SK-N-SH treated with all-trans-retinoic acid at 6 μM for 48 hours (cell line): ENCODE data around the gene GLI3.

Experiments used
- ARNTL ChIP-seq: fragments of 450-650 bp; formaldehyde crosslinking; IDR thresholded peaks from 2 replicates; pipeline ENCODE4 v1.5.0; 2020; ENCODE audit warnings: low read depth, mild to moderate bottlenecking, moderate library complexity, borderline replicate concordance
- CSDC2 ChIP-seq: fragments of 250-450 bp; sonication (Bioruptor Pico); IDR thresholded peaks from 2 replicates; pipeline ENCODE4 v1.5.0; 2020; ENCODE audit warnings: mild to moderate bottlenecking, moderate library complexity
- ESRRG ChIP-seq: fragments of 250-450 bp; sonication (Bioruptor Pico); IDR thresholded peaks from 2 replicates; pipeline ENCODE4 v1.6.1; 2021; ENCODE audit warnings: mild to moderate bottlenecking
- GLIS3 ChIP-seq: fragments of 250-450 bp; sonication (Bioruptor Pico); IDR thresholded peaks from 2 replicates; pipeline ENCODE4 v1.5.0; 2020; ENCODE audit warnings: mild to moderate bottlenecking, moderate library complexity
- OSR1 ChIP-seq: fragments of 250-450 bp; sonication (Bioruptor Pico); IDR thresholded peaks from 2 replicates; pipeline ENCODE4 v1.8.0; 2022; ENCODE audit warnings: moderate library complexity, mild to moderate bottlenecking, inconsistent platforms
- ZC3H10 ChIP-seq: fragments of 250-450 bp; sonication (Bioruptor Pico); IDR thresholded peaks from 2 replicates; pipeline ENCODE4 v1.5.1; 2021; ENCODE audit warnings: mild to moderate bottlenecking, moderate library complexity
- ZFP3 ChIP-seq: fragments of 250-450 bp; sonication (Bioruptor Pico); IDR thresholded peaks from 2 replicates; pipeline ENCODE4 v1.5.0; 2020; ENCODE audit warnings: mild to moderate bottlenecking, moderate library complexity
- ZFP30 ChIP-seq: fragments of 450-650 bp; formaldehyde crosslinking; IDR thresholded peaks from 2 replicates; pipeline ENCODE4 v1.5.0; 2022; ENCODE audit warnings: mild to moderate bottlenecking, moderate library complexity

- TF ChIP-seq GLIS3 (CRISPR knock-in tag) (no peak), ZC3H10 (CRISPR knock-in tag) (no peak), ESRRG (no peak), ZFP3 (CRISPR knock-in tag) (no peak), ARNTL (no peak), OSR1 (CRISPR knock-in tag) (no peak), ZFP30 (no peak), CSDC2 (no peak)
Measured at GRCh38 chr7:42059275-42059674, 177.7 kb downstream of the GLI3 start.
